Activated CD4-positive, alpha-beta T cell treated with anti-CD3 and anti-CD28 coated beads, Interleukin-2, amount 50 U/mL, for 16 hours (primary cell): Measurements from ENCODE around the gene SLC26A1.

Source experiments
- DNase-seq: peaks from one replicate; pipeline ENCODE4 v3.0.0-alpha.2; 2020

The SLC26A1 gene

GRCh38 chr4:998096-998691 lies 5.0 kb upstream of the SLC26A1 start:
- no peak for DNase-seq

DNA sequence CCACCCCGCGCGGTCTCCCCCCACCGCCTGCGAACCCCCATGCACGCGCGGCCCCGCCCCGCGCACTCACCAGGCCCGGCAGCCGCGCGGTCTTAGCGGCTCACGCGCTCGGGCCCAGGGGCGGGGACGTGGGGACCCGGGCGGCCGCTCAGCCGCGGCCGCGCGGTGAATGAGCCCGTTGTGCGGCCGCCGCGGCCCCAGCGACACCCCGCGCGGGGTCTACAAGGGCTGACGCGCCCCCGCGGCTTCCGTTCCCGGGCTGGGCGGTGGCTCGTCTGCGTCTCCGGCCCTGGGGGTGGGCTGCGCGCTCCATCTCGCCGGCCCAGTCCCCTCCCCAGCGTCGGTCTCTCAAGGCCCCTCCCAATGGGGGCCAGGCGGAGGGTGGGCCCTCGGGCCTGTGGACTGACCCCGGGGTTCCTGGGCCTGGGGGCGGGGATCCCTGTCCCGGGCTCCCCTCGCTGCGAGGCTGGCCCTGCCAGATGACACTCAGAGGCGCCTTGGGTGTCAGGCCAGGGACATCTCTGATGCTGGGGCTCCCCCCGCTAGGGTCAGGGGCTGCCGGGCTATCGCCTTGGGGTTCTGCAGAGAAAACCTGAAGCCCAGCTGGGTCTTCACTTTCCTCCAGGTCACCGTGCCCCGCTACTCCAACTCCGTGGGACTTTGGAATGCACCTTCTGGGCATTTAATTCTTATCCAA lies 4.3 kb upstream of the SLC26A1 start:
- DNase-seq, result no peak

DNA sequence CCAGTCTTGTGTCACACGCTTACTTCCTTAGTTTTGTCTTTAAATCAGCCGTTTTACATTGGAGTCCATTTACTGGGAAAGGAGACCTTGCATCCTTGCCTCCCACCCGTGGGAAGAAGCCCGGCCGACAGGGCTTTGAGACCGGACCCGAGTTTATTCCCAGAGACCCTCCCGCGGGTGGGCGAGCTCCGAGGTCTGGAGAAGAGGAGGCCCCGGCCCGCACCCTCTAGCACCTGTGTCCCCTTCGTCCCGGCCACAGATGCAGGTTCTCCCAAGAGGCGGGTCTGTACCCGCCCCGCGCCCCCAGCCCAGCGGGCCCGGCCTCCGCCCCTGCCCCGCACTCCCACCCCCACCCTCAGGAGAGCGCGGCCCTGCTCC lies 3.8 kb upstream of the SLC26A1 start:
- no peak for DNase-seq

DNA sequence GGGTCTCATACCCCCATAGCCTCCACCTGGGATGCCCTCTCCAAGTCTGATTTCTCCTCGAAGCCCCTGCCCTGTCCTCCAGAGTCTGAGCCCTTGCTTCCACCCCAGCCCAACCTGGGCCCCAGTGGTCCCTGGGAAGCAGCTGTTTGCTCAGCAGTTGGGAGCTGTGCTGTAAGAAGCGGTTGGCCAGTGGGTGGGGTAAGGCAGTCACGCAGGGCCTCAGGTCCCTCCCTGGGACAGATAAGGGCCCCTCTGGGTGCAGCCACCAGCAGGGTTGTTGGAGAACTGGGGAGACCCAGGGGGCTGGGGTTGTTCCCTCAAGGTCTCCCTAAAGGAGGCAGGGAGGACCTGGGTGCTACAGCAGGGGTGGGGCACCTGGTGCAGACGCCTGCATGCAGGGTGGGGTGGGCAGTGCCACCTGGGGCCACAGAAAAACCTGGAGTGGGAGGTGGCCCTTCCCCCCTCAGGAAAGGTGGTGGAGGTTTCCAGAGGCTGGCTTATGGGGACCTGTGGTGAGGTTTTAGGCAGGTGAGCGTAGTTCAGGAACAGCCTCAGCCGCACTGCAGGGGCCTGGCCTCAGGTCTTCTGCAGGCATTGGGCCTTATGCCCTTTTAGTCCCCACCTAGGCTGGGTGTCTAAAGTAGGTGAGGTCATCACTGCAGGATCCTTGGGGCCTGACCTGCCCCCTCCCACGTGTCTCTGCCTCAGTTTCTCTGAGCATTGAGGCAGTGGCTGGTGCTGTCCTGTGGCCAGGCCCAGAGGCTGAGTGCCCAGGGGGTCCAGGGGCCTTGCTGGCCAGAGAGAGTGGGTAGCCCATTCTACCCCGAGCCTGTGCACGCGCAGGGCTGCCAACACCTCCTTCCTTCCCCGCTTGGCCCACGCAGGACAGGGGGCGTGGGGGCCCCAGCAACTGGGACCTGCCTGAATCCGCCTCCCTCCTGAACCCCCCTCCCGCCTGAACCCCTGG lies 3.1 kb upstream of the SLC26A1 start:
- no peak for DNase-seq

GRCh38 chr4:995311-996026 lies 2.3 kb upstream of the SLC26A1 start:
- no peak for DNase-seq

DNA sequence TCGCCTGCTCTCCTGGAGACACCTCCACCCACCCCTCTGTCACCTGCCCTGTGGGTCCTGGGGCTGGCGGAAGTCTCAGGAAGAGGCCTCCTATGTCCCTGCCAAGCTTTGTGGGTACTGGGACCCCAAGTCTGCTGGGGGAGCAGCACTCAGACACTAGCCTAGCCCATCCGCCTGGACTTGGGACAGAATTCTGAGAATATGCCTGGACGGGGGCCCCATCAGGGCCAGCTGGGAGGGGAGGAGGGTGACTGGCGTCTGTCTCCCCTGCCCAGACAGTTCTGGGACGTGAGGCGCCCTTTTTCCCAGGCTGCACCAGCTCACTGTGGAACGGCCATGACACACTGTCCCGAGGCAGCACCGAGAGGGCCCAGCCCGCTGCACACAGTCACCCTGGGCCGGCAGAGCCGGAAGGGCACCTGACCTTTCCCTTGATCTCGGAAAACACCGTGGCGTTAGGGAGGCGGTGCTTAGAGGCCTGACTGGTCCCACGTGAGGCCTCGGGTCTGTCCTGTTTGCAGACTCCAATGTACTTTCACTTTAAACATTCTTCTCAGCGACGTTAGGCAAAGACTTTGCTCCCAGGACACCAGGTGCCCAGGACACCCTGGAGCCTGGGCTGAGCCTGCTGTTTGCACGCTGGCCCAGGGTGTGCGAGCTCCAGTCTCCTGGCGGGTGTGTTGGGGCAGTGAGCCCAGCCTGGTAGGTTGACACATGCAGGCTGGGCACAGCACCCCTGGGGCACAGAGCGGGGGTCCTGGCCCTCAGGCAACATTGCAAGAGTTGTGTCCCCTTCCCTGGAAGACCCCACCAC lies 700 bp downstream of the SLC26A1 start:
- no peak for DNase-seq

- DNase-seq, result no peak
These were observed 1.5 kb downstream of the SLC26A1 start for GRCh38 chr4:991451-992296.

DNA sequence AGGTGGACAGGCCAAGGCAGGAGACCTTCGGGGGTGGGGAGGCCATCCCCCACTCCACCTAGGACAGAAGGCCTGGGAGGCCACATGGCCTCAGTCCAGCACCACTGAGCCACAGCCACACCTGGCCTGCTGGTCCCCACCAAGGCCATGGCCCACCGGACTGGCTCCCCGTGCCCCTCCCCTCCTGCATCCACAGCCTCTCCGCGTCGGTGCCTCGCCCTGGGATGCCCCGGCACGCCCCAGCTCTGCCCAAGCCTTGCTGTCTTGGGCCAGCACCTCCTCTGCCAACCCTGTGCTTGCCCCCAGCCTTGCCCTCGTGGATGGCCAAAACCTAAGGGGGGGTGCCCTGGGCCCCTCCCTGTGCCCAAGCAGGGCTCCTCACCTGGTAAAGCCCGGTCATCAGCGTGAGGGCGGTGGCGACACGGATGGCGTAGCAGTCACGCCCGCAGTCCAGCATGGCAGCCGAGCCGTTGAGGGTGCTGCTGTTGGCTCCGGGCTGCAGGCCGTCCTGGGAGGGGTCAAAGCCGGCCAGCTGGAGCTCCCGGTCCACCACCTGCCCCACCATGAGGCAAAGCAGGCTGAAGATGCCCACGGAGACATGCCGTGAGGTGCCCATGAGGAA lies 2.3 kb downstream of the SLC26A1 start:
- DNase-seq, result no peak

GRCh38 chr4:989722-990471 lies 3.3 kb downstream of the SLC26A1 start:
- no peak for DNase-seq

DNA sequence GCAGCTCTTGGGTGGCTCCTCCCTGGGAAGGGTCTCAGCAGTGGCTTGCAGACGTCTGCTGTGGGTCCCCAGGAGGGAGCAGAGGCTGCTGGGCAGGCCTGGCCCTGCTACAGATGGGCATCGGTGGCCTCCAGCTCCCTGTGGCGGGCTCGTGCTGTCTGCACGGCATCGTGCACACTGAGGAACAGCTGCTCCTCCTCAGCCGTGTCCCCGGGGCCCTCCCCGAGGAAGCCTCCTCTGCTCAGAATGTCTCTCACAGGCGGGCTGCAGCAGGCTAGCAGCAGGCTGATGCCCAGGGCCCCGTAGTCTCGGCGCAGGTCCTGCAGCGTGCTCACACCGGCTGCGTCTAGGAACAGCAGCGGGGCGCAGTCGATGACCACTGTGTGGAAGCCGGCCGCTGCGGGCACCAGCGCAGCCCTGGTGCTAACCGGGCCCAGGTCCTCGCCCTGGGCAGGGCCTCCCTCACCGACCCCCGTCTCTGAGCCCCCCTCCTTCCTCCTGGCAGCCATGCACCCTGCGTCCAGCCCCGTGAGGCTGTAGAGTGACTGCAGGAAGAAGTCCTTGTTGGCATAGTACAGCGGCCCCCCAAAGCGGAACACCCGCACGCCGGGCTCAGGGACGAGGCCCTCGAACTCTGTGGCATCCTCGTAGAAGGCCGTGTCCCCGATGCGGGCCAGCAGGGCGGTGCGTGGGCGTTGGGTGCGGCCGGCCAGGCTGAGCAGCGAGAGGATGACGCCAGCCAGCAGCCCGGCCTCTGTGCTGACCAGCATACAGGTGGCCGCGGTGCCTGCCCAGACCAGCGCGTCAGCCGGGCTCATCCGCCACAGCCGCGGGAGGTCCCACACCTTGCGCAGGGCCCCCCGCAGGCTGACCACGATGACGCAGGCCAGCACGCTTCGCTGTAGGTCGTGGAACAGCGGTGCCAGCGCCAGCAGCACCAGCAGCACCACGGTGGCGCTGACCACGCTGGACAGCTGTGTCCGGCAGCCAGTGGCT lies 4.2 kb downstream of the SLC26A1 start:
- DNase-seq, result no peak

DNA sequence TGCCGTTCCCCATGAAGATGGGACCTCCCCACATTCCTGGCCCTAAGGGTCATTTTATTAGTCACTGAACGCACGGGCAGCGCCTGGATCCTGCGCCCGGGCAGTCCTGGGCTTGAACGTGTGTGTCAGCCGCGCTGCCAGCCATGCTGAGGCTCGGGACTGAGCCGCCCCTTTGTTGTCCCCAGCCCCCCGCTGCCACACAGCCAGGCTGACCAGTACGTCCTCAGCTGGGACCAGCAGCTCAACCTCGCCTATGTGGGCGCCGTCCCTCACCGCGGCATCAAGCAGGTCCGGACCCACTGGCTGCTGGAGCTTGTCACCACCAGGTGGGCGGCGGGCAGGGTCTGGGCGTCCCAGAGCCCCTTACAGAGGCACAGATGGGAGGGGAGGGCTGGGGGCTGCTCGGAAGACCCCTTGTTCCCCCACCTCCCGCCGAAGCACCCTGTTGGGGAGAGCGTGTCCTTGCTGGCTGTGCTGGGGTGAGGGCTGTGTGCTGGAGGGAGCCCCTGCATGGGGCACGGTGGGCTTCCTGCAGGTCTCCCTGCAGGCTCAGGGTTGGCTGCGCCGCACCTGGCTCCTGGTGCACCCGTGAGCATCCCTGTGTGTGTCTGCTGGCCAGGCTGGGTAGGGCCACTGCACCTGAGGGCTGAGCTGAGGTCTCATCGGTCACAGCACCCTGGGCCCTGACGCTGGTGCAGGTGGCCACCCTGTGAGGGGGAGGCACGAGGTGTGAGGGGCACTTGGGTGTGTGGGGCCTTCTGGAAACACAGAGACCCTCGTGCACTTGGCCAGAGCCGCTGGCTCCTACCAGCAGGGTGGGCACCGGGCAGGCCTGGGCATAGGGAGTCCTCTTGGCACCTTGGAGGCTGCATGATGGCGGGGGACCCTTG lies 5.3 kb downstream of the SLC26A1 start:
- DNase-seq, result no peak

DNA sequence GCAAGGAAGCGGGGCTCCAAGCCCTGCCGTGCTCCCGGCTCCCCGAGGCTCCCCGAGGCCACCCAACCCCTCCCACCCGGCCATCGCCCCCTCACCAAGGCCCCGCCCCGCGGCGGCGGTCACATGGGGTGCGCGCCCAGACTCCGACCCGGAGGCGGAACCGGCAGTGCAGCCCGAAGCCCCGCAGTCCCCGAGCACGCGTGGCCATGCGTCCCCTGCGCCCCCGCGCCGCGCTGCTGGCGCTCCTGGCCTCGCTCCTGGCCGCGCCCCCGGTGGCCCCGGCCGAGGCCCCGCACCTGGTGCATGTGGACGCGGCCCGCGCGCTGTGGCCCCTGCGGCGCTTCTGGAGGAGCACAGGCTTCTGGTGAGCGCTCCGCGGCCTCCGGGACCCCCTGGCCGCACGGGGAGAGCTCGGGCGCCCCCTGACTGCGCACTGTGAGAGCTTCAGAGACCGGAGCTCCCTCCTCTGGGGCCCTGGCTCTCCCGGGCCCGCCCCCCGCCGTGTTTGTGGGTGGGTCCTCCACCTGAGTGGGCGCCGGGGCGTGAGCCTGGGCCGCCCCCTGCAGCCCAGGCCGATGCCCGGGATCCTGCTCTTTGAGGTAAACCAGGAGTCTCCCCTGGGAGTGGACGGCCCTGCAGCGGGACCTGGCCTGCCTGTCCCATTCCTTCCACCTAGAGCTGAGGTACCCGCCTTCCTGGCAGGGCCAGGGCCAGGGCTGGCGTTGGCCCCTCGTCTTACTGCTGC lies 6.2 kb downstream of the SLC26A1 start, which contains the start of gene IDUA:
IDUA (plus strand) TSS at position 166 of the 745 bp plus-strand sequence; CDS start at position 207, 41 bp downstream.
- DNase-seq, result peak; percentile 80

- no peak for DNase-seq
These were observed 6.8 kb downstream of the SLC26A1 start for GRCh38 chr4:986428-986878.

DNA sequence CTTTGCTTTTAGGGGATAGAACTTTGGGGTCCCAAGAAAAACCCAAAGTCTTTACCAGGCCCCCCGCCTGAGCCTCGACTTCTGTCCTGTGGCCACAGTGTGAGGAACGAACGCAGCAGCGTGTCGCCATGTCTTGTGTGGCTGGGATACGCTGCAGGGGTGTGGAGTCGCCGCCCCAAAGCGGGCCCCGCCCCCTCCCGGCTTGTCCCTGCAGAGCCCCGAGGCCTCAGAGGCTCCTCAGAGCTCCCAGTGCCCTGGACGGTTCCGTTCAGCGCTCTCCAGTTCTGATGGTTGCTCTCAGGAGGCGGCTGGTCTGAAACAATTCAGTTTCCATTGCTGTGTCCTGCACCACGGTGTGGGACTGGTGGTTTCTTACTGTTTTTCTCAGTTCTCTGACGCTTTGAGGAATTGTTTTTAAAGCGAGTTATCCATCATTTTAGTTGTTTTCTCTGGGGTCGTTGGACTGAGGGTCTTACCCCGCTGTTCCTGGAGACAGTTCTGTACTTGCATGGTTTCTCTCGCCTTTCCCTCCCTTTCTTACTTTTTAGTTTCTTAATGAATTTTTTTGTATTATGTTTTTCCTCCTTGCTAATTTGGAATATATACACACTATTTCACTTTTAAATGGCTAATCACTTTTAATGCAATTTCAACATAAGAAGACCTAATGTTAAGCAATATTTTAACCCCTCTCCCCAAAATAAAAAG lies 7.9 kb downstream of the SLC26A1 start:
- peak; percentile 54 for DNase-seq

DNA sequence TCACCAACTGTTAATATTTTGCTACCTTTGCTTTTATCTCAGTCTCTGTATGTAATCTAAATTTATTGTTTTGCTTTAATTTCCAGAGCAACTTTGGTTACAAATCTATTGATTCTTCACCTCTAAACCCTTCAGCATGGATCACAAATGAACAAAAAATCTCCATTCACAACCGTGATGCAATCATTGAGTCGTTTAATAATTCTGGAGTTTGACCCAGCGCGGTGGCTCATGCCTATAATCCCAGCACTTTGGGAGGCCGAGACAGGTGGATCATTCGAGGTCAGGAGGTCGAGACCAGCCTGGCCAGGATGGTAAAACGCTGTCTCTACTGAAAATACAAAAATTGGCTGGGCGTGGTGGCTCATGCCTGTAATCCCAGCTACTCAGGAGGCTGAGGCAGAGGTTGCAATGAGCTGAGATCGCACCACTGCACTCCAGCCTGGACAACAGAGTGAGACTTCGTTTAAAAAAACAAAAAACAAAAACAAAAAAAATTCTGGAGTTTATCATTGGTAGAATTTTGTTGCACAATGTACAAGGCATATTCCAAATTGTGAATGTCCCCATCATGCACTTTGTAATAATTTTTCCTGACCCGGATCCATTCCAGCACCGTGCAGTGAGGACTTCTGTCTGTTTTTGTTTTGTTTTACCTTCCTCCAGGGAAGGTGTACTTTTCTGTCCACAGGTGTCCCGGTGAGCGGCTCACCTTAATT lies 8.7 kb downstream of the SLC26A1 start:
- no peak for DNase-seq
